Stimulated activated CD4-positive, alpha-beta T cell treated with anti-CD3 and anti-CD28 coated beads, Interleukin-4, amount 100 ng/mL, for 4 hours (primary cell): ENCODE data around the gene C18orf32.
"Not testable (repeated sequence)": the region's sequence is repeated elsewhere in the genome, so short reads cannot be mapped to it uniquely, and the experiment has no call there.

Experiments
- DNase-seq, 2 experiments: peaks; one replicate each; pipeline ENCODE4 v3.0.0-alpha.2; 2020

The C18orf32 gene

DNA sequence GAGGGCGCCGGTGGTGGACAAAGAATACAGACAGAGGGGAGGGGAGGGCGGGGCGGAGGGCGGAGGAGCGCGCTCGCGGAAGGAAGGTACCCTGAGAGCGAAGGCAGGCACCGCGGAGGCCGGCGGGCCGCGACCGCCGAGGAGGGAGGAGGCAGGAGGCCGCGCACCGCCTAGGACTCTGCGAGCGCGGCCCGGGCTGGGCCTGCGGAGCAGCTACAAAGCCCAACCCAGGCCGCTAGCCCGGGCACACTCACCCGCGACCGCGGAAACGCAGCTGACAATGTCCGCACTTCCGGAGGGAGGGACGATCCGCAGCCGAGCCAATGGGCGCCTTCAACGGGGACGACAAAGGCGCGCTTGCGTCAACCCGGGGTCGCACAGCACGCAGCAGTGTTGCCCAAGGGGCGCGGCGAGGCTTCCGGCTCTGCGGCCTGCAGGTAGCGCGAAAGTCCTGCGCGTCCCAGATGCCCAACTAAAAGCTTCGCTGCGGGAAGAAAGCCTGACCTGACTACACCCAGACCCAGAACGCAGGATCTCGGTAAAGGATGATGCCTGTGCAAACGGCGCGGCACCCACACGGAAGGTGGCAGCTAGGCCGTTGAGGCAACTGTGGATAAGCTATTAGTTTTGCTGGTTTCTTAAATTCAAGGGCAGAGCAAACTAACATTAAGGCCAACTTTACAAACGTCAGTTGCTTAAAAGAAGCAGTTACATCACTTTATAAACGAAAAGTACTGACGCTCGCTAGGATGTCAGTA lies at the start of gene C18orf32:
TSS of gene C18orf32 (minus strand) at position 282 of the 758 bp plus-strand sequence. CDS start 3,486 bp downstream, outside the sequence.
- DNase-seq, result peak; percentile 89 to 93

DNA sequence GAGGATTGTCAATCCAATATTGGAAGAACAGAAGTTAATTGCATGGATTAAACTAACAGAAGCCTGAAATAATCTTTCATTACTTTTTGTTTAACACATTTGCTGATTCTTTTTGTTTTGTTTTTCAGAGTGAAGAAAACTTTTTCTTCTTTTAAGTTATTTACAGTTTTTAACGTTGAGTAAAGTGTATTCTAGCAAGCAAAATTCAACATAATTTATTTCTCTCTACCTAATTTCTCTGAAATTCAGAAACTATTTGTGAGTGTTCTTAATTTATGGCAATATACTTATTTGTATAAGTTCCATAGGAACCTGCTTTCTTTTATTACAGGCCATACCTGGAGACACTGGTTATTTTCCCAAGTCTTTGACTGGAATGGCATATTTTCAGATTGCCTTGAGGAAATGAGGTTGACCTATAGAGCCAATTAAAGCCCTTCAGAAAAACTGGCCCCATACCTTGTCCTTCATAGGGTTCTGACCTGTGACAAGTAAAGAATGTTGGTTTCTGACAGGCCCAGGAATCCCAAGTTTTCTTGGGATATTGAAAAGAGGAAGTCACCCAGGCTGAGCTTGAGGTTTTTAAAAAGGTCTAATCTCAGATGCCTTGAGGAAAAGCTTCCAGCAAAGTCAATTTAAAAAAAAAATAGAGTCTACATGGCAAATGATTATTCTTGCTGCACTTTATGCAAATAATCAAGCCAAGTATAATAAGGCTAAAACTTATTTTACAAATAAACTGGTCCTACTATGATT lies 48.0 kb upstream of the C18orf32 start:
- no peak for DNase-seq

DNA sequence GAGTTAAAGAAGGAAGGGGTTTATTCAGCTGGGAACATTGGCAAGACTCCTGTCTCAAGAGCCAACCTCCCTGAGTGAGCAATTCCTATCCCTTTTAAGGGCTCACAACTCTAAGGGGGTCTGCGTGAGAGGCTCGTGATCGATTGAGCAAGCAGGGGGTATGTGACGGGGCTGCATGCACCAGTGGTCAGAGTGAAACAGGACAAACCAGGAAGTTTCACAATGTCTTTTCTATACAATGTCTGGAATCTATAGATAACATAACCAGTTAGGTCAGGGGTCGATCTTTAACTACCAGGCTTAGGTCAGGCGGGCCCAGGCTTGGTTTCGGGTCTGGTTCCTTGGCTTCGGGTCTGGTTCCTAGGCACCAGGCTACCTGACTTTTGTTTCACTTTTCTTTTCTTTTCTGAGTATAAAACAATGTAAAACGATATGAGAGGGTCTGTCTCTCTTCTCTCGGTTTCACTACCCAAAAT lies 44.7 kb upstream of the C18orf32 start:
- no peak for DNase-seq

GRCh38 chr18:49529596-49529995 lies 42.6 kb upstream of the C18orf32 start:
- no peak for DNase-seq

DNA sequence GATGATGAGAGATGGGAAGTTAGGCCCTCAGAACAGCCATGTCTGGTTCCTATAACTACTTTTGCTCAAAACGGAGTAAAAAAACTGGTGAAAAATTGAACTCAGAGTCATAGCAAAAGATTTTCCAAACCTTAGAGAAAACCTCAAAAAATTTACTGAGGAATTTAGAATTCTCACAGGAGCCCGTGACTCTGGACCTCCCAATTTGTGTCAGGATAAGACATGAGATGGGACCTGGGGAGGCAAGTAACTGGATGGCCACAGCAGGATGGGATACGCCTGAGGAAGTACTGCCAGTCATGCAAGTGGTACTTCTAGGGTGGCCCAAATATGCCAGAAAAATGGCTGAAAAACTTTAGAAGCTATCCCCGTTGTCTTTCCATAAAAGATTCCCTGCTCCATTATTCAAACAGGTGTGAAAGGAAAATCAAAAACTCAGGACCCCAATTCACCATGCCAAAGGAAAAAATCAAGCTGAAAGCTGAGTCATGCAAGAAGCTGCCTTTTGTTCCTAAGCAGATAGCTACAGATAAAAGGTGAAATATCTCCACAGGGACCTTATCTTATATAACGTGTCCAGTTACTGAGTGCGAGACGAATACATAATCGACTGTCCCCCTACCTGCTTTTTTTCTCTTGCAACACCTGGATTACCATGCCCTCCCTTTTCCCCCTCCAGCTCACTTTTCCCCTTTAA lies 40.7 kb upstream of the C18orf32 start:
- DNase-seq, result no peak

- no peak for DNase-seq
These were observed 38.9 kb upstream of the C18orf32 start for GRCh38 chr18:49525981-49526380.

- DNase-seq, result no peak
These were observed 37.9 kb upstream of the C18orf32 start for GRCh38 chr18:49524951-49525350.

DNA sequence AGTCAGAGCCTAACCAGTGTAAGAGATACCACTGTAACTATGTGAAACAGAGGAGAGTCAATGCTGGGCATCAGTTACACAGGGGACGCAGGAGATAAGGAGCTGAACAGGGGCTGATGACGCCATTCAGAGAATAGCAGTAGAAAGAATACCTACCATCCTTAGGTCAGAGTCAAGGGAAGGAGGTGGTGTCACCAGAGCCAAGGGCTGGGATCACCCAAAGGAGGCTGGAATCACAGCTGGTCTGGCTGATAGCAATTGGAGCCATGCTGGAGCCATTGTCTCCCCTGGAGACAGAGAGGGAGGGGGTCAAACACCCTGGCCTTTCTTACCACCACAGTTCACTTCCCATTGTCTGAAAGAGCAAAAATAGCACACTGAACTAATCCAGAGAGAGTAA lies 37.3 kb upstream of the C18orf32 start:
- no peak for DNase-seq

- DNase-seq, result not testable (repeated sequence)
These were observed 36.6 kb upstream of the C18orf32 start for GRCh38 chr18:49523580-49524093.

- no peak for DNase-seq
These were observed 34.3 kb upstream of the C18orf32 start for GRCh38 chr18:49521216-49521835.

DNA sequence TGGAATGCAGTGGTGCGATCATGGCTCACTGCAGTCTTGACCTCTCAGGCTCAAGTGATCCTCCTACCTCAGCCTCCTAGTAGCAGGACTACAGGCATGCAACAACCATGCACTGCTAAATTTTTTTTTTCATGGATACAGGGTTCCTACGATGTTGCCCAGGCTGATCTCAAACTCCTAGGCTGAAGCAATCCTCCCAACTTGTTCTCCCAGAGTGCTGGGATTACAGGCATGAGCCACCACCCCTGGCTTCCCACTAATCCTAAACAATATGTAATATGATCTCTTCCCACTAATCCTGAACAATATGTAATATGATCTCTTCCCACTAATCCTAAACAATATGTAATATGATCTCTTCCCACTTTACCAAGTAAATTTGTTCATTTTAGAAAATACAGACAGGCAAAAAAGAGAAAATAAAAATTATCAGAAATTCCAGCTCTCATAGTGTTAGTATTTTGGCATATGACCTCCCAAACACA lies 33.7 kb upstream of the C18orf32 start:
- DNase-seq, result no peak

- no peak for DNase-seq
These were observed 32.3 kb upstream of the C18orf32 start for GRCh38 chr18:49519101-49519971.

DNA sequence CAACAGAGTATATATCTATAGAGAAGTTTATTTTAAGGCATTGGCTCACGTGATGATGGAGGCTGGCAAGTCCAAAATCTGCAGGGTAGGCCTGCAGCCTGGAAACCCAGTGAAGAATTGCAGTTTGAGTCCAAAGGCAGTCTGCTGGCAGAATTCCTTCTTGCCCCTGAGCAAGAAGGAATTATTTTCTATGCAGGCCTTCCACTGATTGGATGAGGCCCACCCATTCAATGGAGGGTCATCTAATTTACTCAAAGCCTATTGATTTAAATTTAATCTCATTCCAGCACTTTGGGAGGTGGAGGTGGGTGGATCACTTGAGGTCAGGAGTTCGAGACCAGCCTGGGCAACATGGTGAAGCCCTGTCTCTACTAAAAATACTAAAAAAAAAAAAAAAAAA lies 30.4 kb upstream of the C18orf32 start:
- no peak for DNase-seq

DNA sequence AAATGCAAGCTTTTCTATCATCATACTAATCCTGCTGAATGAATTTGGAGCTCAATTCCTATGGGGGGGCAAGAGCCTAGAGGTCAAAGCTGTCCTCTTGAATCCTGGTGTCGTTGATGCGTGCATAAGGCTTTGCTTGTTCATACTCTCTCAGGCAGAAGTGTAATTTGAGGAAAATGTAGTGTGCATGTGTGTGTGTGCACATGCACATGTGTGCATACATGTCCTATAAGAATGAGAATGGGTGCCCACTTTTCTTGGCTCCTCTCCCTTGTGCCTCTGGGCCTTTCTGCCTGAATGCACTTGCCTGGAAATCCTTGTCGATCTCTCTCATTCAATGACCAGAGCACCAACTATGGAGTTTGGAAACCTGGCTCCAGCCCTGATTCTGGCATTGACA lies 28.5 kb upstream of the C18orf32 start:
- DNase-seq, result no peak

- not testable (repeated sequence) for DNase-seq
These were observed 28.0 kb upstream of the C18orf32 start for GRCh38 chr18:49515003-49515402.

- no peak for DNase-seq
These were observed 27.5 kb upstream of the C18orf32 start for GRCh38 chr18:49514577-49514976.

GRCh38 chr18:49512876-49513275 lies 25.8 kb upstream of the C18orf32 start:
- not testable (repeated sequence) for DNase-seq

DNA sequence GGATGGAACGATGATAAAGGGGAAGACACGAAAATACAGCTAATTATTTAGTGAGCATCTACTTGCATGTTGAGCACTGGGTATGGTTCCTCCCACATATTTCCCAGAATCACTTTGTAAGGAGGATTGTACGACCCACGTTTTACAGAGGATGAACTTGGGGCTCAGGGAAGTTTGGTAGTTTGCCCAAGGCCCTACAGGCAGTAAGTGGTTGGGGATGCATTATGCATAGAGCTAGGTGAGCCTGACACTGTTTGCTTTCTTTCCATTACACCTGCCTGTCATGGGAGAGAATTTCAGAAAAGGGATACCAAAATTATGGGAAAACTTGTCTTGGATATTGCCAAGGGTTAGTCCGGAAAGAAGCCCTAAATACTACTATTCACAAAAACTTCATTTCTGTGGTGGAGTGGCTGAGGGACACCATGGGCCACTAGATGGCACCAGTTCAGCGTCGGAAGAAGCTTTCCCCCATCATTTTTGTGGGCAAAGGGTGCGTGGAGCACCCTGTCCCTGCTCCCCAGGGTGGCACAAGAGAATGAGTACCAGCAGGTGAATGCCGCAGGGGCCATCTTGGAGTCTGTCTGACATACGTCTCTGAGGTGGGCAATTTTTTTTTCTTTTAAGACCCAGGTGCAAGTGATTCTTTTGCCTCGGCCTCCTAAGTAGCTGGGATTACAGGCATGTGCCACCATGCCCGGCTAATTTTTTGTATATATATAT lies 23.5 kb upstream of the C18orf32 start:
- DNase-seq, result peak; percentile 38 to 43

- DNase-seq, result not testable (repeated sequence)
These were observed 19.4 kb upstream of the C18orf32 start for GRCh38 chr18:49506438-49506837.

- no peak for DNase-seq
These were observed 16.9 kb upstream of the C18orf32 start for GRCh38 chr18:49503931-49504330.
